ENCODE measurements around the gene ZNF827.

DNA sequence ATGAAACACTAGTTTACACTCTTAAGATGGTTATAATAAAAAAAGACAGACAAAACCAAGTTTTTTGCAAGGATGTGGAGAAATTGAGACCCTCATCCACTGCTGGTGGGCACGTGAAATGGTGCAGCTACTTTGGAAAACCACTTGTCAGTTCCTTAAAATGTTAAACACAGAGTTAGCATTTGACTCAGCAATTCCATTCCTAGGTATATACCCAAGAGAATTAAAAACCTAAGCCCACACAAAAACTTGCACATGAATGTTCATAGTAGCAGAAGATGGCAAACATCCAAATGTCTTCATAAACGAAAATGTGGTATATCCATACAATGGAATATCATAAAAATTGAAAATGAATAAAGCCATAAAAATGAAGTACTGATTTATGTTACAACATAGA, 75.4 kb downstream of the ZNF827 start:
- TF ChIP-seq POLR2A (IDR thresholded peaks at IDR 0.05) (no peak), EP300 (IDR thresholded peaks at IDR 0.05) (no peak)
